Measurements from ENCODE around the gene RNH1. TPM values are rescaled to one million over a fixed set of nuclear protein-coding genes. Genes with fewer than 3 reads are reported as not detected.
A peak's percentile ranks its signal among the peaks of the same experiment; 100 is the strongest.

RNH1 gene
- total and polyA plus RNA-seq, 2 of the 8 experiments (the other 6 are each of a cell fraction or from before 2014, with no cell fraction given): 48.7 to 49.8 TPM

- TF ChIP-seq GTF2F1 (IDR thresholded peaks at IDR 0.05; ENCODE audit: borderline replicate concordance, low read depth, low read length) (no peak), CTCF (IDR thresholded peaks at IDR 0.05; ENCODE audit: control extremely low read depth in 1 of 3, insufficient read depth in 1 of 3, low read depth in 1 of 3, low read length in 3 of 3) (peak in 1 of 3 experiments; percentile 20; a peak in 1 of 4 replicates), POLR2A (IDR thresholded peaks at IDR 0.05; ENCODE audit: control extremely low read depth in 1 of 2, low read depth in 2 of 2, low read length in 2 of 2) (peak in 1 of 2 experiments; percentile 51; a peak in 1 of 3 replicates), CHD2 (IDR thresholded peaks at IDR 0.05; ENCODE audit: low read length) (peak; percentile 86), KDM4A (IDR thresholded peaks at IDR 0.05; ENCODE audit: low read depth, low read length, severe bottlenecking) (peak; percentile 86), TAF1 (IDR thresholded peaks at IDR 0.05; ENCODE audit: low read depth, low read length) (peak; percentile 52; the same call in 1 of the 2 replicates), EZH2 (IDR thresholded peaks at IDR 0.05; ENCODE audit: low read depth, low read length, severe bottlenecking) (no peak), NRF1 (IDR thresholded peaks at IDR 0.05; ENCODE audit: low read depth, low read length) (peak; percentile 34; the same call in 1 of the 2 replicates), PHF8 (conservative IDR thresholded peaks at IDR 0.05; ENCODE audit: low read depth, low read length) (peak; percentile 67), FOSL1 (IDR thresholded peaks at IDR 0.05; ENCODE audit: insufficient read depth, low read depth, low read length) (0 out of 2 replicates have a peak, but pooled peaks have one; percentile 28), SUZ12 (IDR thresholded peaks at IDR 0.05; ENCODE audit: low read length) (0 out of 2 replicates have a peak, but pooled peaks have one; percentile 9), SP1 (IDR thresholded peaks at IDR 0.05; ENCODE audit: low read depth, low read length) (peak; percentile 90)
Observed at GRCh38 chr11:535519-536454, 28.7 kb upstream of the RNH1 start, which contains the start of gene HRAS (continued).

Data from H1 (cell line).